ENCODE data around the gene PPP3CA. TPM values are rescaled to one million over a fixed set of nuclear protein-coding genes. Genes with fewer than 3 reads are reported as not detected.

Gene PPP3CA
- total and polyA plus RNA-seq, 2 of the 13 experiments (the other 11 are each of a cell fraction or from before 2014, with no cell fraction given): 4.8 to 13.2 TPM

DNA sequence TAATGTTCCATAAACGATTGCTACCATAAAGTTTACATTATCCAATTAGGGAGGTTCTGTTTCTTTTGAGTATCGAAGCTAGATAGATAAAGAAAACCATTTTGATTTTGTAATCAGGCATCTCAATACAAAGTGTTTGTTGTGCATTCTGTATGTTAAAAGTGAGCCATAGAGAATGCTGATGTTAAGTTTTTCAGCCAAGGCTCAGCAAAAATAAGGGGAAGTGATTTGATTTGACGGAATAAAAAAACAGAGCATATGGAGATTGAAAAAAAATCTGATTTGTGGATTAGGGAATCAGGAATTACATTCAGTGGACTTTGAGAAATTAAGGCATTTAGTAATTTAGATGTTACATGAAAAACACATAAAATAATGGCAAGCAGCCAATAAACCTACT, 314.8 kb downstream of the PPP3CA start:
- in situ Hi-C loops (cut with HindIII; ENCODE audit: extremely low pct_ligation_motif_present, low pct_unique_long_range_greater_than_20kb): no loop called here
- ATAC-seq: no peak
- H3K4me3 ChIP-seq (replicated peaks in 1 of 3; ENCODE audit: insufficient read depth in 1 of 3, low read depth in 2 of 3, low read length in 3 of 3): no peak overlapping the region
- H4K20me1 ChIP-seq (ENCODE audit: insufficient read depth, low read length): no peaks in the 10 kb centered on the region
- CTCF ChIA-PET (ENCODE audit: low intra/inter-chr PET ratio, low total read pairs): no interaction called here
- no peaks in the 10 kb centered on the region for H3K79me2 ChIP-seq (ENCODE audit: insufficient read depth, low read length)
- WGBS (ENCODE audit: low lambda C conversion rate): 94% methylated on average over 3 of the region's 3 CpGs
- no peak overlapping the region for H3K27ac ChIP-seq (ENCODE audit: extremely low read length, insufficient read depth, low read length)
- no peaks in the 10 kb centered on the region for H3K27me3 ChIP-seq (ENCODE audit: control insufficient read depth in 1 of 2, insufficient read depth in 2 of 2, low read length in 2 of 2)
- H3K4me1 ChIP-seq (ENCODE audit: insufficient read depth, low read length): no peaks in the 10 kb centered on the region
- DNase-seq (ENCODE audit: low spot score): no peak
- POLR2A ChIA-PET: no interaction called here
- BruUV-seq (replicated peaks): no TSS peak
- no peak overlapping the region for H2AFZ ChIP-seq (ENCODE audit: low read length)
- intact Hi-C loops (cut with micrococcal nuclease; ENCODE audit: unreplicated experiment): no loop called here
- H3K9ac ChIP-seq (ENCODE audit: insufficient read depth, low read depth, low read length): no peak overlapping the region
- no peaks in the 10 kb centered on the region for H3K9me3 ChIP-seq (ENCODE audit: low read length)
- H3K4me2 ChIP-seq (ENCODE audit: low read depth, low read length): no peak overlapping the region
- FAIRE-seq: no peak
- peaks cover 3 to 7% of the 10 kb centered on the region in 2 experiments; a peak in 2 of 5 replicates for H3K36me3 ChIP-seq (replicated peaks in 1 of 2; ENCODE audit: control insufficient read depth in 1 of 2, insufficient read depth in 2 of 2, low read length in 2 of 2)
- TF ChIP-seq MEF2D (CRISPR knock-in tag; IDR thresholded peaks at IDR 0.05) (no peak), ZFP91 (CRISPR knock-in tag; IDR thresholded peaks at IDR 0.05; ENCODE audit: borderline replicate concordance) (no peak), ATRX (CRISPR knock-in tag; IDR thresholded peaks at IDR 0.05; ENCODE audit: borderline replicate concordance) (no peak), MNT (IDR thresholded peaks at IDR 0.05) (no peak), ZMYM3 (CRISPR knock-in tag; IDR thresholded peaks at IDR 0.05) (no peak), ETV5 (CRISPR knock-in tag; IDR thresholded peaks at IDR 0.05; ENCODE audit: borderline replicate concordance) (no peak), TBX3 (IDR thresholded peaks at IDR 0.05; ENCODE audit: borderline replicate concordance) (no peak), YY1 (IDR thresholded peaks at IDR 0.05; ENCODE audit: insufficient read depth, insufficient replicate concordance, low read depth, low read length) (no peak), ZFY (CRISPR knock-in tag; IDR thresholded peaks at IDR 0.05) (no peak), ZNF138 (CRISPR knock-in tag; IDR thresholded peaks at IDR 0.05; ENCODE audit: low read depth) (no peak)
